SW480 (cell line): Measurements from ENCODE around the gene HOXD13.

Source experiments
- DNase-seq: peaks from one replicate; pipeline ENCODE4 v3.0.0-alpha.2; 2016; ENCODE audit warnings: low spot score

The HOXD13 gene

DNA sequence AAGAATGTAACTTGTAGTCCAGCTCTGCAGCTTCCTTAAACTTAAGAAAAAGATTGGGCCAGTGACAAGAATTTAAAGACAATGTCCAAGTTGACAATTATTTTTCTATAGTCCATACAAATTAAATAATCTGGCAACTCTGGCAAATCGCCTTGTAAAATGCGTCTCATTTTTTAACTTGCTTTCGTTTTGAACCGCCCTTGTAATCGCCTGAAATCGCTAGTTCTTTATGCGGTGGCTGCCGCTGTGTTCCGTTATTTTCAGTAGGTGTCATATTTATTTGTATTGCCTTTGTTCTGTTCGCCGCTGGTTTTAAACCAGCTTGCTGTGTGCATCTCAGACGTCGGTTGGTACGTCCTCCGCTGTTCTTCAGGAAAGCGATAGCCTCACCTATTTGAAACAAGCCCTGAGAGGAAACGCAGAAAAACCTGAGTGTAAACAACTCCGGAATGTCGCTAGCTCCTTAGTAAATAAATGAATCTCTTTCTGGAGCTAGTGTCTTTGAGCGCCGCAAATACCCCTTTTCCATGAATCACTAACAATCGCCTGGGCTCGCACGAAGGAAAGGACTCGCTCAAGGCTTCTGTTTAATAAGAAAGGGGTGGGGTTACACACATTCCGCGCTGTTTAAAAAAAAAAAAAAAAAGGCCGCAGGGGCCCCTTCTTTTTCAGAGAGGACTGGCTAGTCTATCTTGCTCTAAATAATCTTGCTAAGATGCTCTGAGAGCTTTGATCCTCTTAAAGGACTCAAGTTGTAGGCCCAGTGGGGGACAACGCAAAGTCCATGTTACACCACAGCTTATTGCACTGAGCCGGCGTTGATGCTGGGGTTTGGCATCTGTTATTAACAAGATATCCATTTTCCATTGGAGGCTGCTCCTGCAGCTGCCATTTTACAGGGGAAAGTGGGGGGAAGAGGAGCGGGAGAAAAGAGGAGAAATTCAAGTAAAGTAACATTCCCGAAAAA is 40.0 kb downstream of the HOXD13 start:
- DNase-seq = no peak

DNA sequence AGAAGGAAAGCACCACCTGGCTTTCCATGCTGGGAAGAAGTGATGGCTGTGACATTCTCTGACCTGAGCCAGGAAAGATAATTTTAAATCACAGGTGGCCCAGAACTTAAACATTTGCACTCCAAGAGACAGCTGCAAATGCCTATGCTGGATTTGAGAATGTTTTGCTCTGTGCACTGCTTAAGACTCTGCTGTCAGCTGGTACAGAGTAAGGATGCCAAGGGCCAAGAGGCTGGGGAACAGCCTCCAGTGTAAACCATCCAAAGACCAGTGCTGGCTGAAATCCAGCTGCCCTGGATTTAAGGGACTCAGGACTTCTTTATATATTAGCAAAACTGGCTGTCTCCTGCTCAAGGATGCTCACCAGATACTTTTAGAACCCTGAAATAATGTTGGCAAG is 40.9 kb downstream of the HOXD13 start:
- no peak for DNase-seq

DNA sequence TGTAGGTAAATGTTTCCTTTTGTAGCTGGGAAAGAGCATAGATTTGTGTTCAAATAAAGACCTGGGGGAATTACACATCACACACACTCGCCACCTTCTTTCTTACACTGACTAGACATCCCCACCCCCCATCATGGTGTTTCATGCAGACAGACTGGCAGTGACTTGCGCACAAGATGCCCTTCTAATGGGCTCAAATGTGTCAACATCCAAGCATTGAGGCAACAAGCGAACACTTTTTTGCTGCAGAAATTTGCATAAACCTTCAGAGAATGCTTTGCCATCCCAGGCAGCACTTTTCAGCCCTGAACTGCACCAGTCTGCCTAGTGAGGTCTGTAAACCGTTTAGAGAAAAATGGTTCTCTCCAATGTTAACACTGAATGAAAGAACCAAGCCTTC is 41.5 kb downstream of the HOXD13 start:
- no peak for DNase-seq

DNA sequence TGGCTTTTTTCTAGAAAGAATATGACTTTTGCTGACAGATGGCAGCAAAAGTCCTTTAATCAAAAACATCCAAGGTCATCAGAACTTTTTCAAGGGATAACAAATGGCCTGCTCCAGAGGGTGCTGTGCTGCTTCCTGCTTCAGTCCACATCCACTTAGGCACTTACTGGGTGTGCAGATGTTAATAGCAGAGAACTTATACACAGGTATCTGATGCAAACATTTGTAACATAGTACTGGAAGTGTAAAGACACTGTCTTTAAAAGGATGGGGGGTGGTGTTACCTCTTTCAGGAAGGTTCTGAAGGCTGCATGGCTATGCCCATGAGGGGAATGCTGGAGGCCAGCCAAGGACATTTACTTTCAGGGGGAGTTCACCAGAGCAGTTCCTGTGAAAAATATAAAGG is 42.5 kb downstream of the HOXD13 start:
- DNase-seq = peak; percentile 73

DNA sequence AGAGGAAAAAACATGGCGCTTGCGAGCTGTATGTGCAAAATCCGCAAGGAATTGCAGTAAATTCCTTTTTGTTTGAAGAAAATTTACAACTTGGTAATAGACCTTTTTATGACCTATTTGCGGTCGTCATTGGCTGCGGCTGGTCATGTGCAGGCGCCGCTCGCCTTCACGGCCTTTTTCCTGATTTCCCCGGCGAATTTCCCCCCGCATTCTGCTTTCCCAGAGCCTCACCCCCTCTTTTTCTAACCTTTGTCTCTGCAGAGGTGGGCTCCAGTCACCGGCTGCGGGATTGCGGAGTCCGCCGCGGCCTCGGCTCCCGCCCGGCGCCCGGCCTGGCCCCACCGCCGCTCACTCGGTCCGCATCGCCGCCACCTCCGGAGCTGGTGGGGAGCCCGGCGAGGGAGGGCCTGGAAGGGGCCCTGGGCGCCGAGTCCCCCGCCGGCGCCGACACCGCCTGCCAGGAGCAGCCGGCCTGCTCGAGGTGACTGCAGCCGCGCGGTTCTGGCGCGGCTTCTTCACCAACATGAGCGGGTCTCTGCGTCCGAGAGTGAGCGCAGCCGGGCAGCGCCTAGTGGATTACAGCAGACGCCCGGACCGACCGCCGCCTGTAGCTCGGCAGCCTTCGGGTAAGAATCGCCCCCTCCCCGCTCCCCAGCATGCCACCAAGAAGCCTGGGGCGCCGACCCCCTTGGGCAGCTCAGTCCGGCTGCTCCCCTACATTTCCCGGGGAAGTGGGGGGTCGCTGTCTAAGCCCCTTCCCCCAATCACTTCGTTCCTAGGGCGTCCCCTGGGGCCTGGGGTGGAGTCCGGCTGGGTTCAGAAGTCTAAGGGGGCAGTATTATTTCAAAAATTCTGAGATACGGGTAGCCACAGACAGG is 44.1 kb downstream of the HOXD13 start:
- peak; percentile 57 for DNase-seq

DNA sequence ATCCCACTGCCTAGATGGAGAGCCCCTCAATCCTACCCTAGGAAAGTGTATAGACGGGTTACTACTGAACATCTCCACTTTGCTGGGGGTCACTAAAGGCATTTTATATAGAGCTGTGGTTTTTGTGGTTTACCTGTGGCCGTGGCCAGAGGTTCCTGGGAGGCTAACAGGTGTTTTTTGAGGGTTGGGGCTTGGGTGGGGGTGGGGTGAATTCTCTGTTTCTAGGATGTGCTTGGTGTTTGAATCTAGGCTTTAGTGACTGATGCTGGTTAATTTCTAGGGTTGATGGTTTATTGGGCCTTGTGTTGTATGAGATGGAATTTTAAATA is 44.7 kb downstream of the HOXD13 start:
- no peak for DNase-seq

DNA sequence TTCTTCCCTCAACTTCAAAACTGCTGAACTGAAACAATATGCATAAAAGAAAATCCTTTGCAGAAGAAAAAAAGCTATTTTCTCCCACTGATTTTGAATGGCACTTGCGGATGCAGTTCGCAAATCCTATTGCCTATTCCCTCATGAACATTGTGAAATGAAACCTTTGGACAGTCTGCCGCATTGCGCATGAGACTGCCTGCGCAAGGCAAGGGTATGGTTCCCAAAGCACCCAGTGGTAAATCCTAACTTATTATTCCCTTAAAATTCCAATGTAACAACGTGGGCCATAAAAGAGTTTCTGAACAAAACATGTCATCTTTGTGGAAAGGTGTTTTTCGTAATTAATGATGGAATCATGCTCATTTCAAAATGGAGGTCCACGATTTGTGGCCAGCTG is 45.4 kb downstream of the HOXD13 start:
- DNase-seq = no peak

DNA sequence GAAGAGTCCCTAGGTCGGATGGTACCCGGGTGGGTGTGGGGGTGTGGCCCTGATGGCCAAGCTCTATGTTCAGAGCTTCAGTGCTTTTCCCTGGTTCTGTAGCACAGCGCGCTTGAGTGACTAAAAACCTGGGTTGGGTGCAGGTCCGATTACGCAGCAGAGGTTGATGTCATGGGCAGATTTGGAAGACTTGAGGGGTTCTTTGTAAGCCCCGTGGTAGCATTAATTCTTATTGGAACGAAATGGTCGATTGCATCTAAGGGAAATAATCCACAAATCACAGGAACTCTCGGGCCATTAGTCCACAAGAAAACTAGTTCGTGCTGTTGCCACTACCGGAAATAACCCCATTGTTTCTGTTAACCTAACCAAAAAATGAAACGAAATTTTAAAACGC is 46.0 kb downstream of the HOXD13 start:
- DNase-seq = no peak

DNA sequence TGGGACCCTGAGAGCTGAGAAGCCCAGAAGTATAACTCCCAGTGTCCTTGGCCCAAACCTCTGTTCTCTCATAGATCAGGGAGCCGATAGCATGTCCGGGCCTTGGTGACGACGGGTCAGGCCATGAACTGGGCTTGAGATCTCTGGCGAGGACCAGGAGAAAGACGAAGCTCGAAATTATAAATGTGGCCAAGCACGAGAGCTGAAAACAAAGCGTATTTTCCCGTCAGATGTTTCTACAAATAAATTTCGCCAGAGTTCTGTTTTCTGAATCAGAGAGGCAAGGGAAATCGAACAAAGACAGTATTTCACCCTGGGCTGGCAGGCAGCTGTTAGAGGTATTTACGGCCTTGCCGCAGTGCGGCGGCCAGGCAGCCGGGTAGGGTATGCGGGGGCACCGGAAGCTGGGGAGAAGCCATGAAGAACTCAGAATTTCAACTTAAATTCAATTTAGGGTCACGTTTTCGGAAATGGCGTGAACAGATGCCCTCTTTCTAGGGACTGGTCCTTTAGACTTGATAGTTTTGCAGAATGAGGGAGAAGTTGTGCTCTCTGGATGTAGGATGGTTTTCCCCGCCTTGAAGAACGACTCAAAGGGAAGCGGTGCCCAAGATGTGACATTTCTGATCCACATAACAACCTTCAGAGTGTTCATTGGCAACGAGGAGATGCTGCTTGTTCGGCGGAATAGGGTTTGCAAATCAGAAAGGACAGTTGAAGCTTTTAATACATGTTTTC is 46.6 kb downstream of the HOXD13 start:
- no peak for DNase-seq

DNA sequence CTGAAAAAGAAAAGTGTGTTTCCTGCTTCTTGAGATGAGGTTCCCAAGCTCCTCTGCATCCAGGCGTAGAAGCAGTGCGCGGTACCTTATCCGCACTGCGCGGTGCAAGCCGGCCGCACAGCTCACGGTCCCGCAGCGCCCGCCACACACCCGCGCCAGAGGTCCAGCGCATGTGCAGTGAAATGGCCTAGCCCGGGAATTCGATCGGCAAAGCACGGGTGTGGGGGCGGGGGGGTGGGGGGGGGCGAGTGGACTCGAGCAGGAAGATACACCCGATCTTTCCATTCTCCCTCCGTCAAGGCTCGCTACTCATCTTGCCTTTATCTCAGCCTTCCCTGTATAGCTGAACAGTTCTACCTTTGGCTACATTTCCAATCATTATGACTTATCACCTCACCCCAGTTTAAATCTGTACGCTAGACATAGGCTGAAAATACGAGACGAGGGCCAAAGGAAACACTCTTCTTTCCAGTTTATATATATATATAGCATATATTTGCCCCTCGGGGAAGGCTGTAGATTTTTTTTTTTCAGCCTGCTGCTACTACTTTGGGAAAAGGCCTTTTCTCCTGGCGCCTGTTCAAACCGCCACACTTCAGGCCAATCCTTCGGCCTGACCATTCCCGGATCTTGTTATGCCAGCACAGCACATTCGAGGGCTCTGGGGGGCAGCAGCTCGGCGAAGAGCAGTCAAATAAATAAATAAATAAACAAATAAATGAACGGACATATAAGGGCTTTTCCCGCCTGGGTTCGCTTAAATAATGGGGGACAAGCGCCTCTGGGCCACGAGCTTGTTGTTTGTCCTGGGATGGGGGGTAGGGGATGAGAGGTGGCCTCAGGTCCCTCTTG is 47.4 kb downstream of the HOXD13 start:
- DNase-seq = no peak

DNA sequence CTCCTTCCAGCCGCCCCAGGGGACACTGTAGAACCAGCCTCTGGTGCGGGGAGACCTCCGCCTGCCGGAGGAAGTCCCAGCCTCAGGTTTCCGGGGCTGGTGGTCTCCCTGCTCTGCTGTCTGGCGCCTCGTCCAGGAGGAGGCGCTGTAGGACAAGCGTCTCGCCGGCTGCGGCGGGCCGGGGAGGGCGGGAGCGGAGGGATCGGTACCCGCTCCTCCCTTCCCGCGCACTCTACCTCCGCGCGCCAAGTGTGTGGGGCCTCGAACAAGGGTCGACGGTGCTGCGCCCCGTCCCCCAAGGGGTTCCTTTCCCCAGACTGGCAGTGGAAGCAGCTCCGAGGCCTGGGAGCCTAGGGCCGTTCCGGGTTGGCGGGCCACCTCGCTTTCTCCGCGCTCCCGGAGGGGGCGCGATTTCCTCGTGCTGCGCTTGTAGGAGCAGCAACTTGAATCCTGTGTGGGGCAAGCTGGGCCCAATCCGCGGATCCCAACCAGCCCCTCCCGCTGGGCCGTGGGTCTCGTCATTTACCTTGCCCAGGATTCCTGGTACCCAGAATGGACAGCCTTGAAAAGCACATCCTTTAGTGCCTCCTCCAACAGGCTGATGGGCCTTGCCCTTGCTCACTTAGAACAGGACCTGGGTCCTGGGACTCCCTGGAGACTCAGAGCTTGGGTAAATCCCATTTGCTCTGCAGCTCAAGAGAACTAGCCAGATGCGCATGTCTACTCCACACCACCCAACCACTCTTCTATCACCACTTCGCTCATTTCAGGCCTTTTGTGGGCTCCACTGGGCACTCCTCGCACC is 48.2 kb downstream of the HOXD13 start:
- peak; percentile 55 for DNase-seq

DNA sequence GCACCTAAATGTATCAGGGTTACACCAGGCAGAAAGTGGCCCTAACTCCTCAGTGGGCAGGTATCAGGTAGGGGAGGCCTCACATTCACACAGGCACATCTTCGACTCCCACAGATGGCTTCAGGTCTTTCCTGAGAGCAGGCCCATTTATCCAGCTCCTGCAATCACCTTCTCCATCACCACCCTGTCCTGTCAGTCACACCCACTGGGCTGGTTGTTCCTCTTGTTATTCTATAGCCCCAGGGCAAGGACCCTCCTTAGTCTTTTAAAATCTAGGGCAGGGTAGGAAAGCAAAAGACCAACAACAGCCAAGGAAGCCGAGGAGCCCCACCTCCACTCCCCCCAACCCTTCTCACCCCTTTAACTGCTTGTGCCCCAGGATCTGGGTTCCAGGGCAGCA is 49.8 kb downstream of the HOXD13 start:
- no peak for DNase-seq
